Neural progenitor cell (in vitro differentiated cells): Measurements from ENCODE around the gene PROS1.

Experiments
- EZH2 ChIP-seq: fragments of 200-600 bp; sonication (generic); IDR thresholded peaks from 2 replicates; pipeline ENCODE4 v1.6.1; 2017; ENCODE audit warnings: antibody characterized with exemption, mild to moderate bottlenecking, moderate library complexity
- TF ChIP-seq, protein P1 (sequence below): fragments of 200-600 bp; sonication (generic); IDR thresholded peaks from 2 replicates; pipeline ENCODE4 v1.5.1; 2017; ENCODE audit warnings: antibody characterized with exemption, mild to moderate bottlenecking

DNA sequence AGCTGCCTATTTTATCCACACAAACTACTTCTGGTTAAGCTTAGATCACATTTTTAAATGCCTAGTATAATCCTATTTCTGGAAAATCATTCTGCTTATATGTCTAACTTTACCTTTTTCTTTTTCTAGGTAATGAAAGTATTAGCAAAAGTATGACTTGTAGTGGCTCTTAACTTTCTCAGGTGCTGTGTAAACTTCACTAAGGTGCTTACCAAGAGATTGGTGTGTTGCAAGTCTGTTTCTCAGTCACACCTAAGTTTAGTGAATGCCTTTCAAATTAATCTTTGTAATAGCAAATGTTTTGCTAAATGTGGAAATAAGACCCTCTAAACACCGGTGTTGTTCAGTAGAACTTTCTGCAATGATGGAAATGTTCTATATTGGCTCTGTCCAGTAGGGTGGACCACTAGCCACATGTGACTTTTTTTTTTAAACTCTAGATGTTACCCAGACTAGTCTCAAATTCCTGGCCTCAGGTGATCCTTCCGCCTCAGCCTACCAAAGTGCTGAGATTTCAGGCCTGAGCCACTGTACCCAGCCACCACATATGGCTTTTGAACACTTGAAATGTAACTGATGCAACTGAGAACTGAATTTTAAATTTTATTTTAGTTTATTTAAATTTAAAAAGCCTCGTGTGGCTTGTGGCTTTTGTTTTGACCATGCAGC is 28.3 kb upstream of the PROS1 start:
- TF ChIP-seq, protein P1, sequence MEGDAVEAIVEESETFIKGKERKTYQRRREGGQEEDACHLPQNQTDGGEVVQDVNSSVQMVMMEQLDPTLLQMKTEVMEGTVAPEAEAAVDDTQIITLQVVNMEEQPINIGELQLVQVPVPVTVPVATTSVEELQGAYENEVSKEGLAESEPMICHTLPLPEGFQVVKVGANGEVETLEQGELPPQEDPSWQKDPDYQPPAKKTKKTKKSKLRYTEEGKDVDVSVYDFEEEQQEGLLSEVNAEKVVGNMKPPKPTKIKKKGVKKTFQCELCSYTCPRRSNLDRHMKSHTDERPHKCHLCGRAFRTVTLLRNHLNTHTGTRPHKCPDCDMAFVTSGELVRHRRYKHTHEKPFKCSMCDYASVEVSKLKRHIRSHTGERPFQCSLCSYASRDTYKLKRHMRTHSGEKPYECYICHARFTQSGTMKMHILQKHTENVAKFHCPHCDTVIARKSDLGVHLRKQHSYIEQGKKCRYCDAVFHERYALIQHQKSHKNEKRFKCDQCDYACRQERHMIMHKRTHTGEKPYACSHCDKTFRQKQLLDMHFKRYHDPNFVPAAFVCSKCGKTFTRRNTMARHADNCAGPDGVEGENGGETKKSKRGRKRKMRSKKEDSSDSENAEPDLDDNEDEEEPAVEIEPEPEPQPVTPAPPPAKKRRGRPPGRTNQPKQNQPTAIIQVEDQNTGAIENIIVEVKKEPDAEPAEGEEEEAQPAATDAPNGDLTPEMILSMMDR, result no peak
- no peak for TF ChIP-seq EZH2
